Measurements from ENCODE around the gene MTFP1.
A peak's percentile ranks its signal among the peaks of the same experiment; 100 is the strongest.
"Not testable (repeated sequence)": the region's sequence is repeated elsewhere in the genome, so short reads cannot be mapped to it uniquely, and the experiment has no call there.

The MTFP1 gene

GRCh38 chr22:30425616-30426387 is at the start of gene MTFP1:
MTFP1 (plus strand) TSS chr22:30425768; CDS start chr22:30425880, 112 bp downstream.
- no peak for DNase-seq

GRCh38 chr22:30380011-30380410 is 45.6 kb upstream of the MTFP1 start:
- no peak for DNase-seq

- DNase-seq = no peak
Observed at GRCh38 chr22:30381264-30381663, 44.3 kb upstream of the MTFP1 start.

- no peak for DNase-seq
Observed at GRCh38 chr22:30382340-30382739, 43.2 kb upstream of the MTFP1 start.

GRCh38 chr22:30383061-30383460 is 42.5 kb upstream of the MTFP1 start:
- no peak for DNase-seq

GRCh38 chr22:30385942-30386341 is 39.6 kb upstream of the MTFP1 start:
- no peak for DNase-seq

GRCh38 chr22:30386608-30386959 is 39.0 kb upstream of the MTFP1 start:
- no peak for DNase-seq

- DNase-seq = peak; percentile 74 to 76
Observed at GRCh38 chr22:30386960-30387827, 38.4 kb upstream of the MTFP1 start, which contains the start of gene RNF215. RNF215 (minus strand) TSS chr22:30387411; CDS start chr22:30387313, 98 bp downstream.

- DNase-seq = peak; percentile 61 to 64
Observed at GRCh38 chr22:30390974-30391691, 34.4 kb upstream of the MTFP1 start.

GRCh38 chr22:30392661-30393321 is 32.8 kb upstream of the MTFP1 start:
- no peak for DNase-seq

GRCh38 chr22:30393322-30393680 is 32.3 kb upstream of the MTFP1 start:
- DNase-seq = no peak

- no peak for DNase-seq
Observed at GRCh38 chr22:30393885-30394284, 31.7 kb upstream of the MTFP1 start.

GRCh38 chr22:30396871-30397655 is 28.5 kb upstream of the MTFP1 start, which contains the start of gene SEC14L2:
SEC14L2 (plus strand) TSS chr22:30397018; CDS start chr22:30397117, 99 bp downstream.
- DNase-seq = peak; percentile 66 to 71

- no peak for DNase-seq
Observed at GRCh38 chr22:30397656-30398635, 27.6 kb upstream of the MTFP1 start.

- DNase-seq = no peak
Observed at GRCh38 chr22:30398685-30399680, 26.6 kb upstream of the MTFP1 start.

GRCh38 chr22:30399718-30400117 is 25.9 kb upstream of the MTFP1 start:
- no peak for DNase-seq

GRCh38 chr22:30400159-30400558 is 25.4 kb upstream of the MTFP1 start:
- DNase-seq = no peak

- not testable (repeated sequence) for DNase-seq
Observed at GRCh38 chr22:30401024-30401423, 24.5 kb upstream of the MTFP1 start.

Data from hippocampal formation (tissue), 2 donors.